ENCODE results near the gene TRIM41.
"Not testable (repeated sequence)": the region's sequence is repeated elsewhere in the genome, so short reads cannot be mapped to it uniquely, and the experiment has no call there.

TRIM41 gene

DNA sequence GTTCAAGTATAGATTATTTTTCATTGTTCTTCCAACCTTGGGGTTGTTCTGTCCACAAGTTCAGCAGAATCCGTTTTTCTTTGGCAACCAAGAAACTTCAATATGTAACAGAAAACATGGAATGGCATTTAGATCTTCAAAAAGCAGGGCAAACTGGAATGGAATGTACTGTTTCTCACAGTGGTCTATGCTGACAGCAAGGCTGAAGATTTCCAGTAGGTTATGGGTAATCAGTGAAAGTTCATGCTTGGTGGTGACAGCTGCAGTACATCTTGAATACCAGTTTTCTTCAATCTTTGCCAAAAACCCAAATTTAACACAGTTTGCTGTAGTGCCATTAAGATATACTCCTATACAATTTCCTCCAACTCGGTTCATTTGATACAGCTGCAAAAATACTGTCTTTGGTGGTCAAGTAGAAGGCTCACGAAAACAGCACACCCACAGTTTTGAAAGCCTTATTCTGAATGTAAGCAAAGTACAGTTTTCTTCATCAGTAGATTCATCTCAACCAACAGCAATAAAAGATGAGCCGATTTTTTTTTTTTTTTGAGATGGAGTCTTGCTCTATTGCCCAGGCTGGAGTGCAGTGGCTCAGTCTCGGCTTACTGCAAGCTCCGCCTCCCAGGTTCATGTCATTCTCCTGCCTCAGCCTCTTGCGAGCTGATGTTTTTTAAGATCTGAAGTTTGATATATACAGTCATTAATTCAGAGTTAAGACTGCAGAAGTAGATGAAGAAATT lies 32.9 kb downstream of the TRIM41 start:
- no peak overlapping the region for H3K4me3 Mint-ChIP-seq
- no peak overlapping the region for H3K27ac Mint-ChIP-seq
- H3K9me3 Mint-ChIP-seq = no peaks in the 10 kb centered on the region
- peaks cover 70% of the 10 kb centered on the region for H3K4me1 Mint-ChIP-seq
- H3K36me3 Mint-ChIP-seq = peaks cover 52% of the 10 kb centered on the region
- DNase-seq = no peak
- H3K27me3 Mint-ChIP-seq = peaks cover 4% of the 10 kb centered on the region
- CTCF ChIA-PET = interaction anchor here (1.0 to 1.3 kb wide), 2 partner anchors 71 to 83 kb away, joined by 3 read pairs; no protein-coding TSS in a partner anchor

DNA sequence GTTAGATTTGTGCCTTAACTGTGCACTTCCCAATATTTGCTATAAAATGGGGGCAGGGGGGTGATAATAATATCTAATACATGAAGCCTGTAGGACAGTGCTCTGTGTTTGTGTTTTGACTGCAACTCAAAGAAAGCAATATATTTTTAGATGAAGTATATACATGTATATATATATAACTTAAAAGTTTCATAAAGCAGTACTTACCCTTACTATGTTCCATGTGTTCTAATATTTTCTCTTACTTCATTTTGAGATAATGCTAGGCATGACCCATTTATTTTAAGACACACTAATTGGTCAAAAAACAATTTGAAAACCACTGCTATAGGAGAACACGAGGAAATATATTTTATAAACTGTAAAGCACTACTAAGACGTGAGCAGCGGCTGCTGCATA lies 35.5 kb downstream of the TRIM41 start:
- H3K36me3 Mint-ChIP-seq = peaks cover 46% of the 10 kb centered on the region
- peaks cover 62% of the 10 kb centered on the region for H3K4me1 Mint-ChIP-seq
- peak overlapping the region; percentile 66 for H3K27ac Mint-ChIP-seq
- CTCF ChIA-PET = no interaction called here
- H3K4me3 Mint-ChIP-seq = peak overlapping the region; percentile 94
- no peaks in the 10 kb centered on the region for H3K9me3 Mint-ChIP-seq
- DNase-seq = no peak
- peaks cover 4% of the 10 kb centered on the region for H3K27me3 Mint-ChIP-seq

DNA sequence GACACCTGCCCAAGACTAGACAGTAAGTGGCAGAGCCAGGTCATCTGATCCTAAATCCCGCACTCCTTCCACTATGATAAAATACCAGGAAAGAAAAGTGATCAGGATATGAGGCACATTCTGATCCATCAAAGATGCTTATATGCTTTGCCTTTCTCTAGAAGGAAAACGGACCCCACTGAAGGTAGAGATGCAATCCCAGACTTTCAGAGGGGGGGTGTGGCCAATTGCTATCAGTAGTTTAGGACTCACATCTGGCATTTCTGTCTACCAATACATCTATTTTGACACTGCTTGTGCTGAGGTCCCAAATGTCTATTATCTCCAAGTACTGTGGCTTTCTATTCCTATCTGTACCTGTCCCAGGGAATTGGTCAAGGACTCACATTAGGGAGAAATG lies 36.2 kb downstream of the TRIM41 start:
- Mint-ChIP-seq H3K27ac (peak overlapping the region; percentile 66), H3K4me1 (peaks cover 63% of the 10 kb centered on the region), H3K27me3 (peaks cover 4% of the 10 kb centered on the region), H3K4me3 (peak overlapping the region; percentile 94), H3K9me3 (no peaks in the 10 kb centered on the region), H3K36me3 (peaks cover 46% of the 10 kb centered on the region)
- CTCF ChIA-PET = no interaction called here
- DNase-seq = no peak

DNA sequence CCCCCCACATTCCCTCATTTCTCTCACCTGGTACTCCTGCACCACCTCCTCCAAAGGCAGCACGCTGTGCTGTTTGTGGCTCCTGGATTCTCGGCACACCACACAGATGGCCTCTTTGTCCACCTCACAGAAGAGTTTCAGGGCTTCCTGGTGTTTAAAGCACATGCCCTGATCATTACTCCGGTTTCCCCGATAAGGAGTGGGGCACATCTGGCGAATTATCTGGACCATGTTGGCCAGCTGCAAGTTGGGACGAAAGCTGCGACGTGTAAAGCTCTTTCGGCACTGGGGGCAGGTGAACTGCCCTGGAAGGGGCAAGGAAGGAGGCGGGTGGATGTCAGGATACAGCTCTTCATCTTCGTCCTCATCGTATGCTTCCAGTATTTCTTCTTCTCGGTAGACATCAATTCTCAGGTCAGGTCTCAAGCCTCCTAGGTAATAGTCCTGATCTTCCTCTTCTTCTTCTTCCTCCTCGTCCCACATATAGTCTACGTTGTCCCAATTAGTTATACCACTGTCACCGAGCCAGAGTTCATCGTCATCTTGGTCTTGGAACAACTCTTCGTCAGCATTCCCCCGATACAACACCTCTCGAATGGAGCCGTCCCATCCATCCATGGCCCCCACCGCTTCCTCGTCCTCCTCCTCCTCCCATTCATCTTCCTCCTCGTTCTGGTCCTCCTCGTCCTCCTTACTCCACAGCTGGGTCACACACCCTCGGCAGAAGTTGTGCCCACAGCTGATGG lies 37.1 kb downstream of the TRIM41 start:
- peaks cover 41% of the 10 kb centered on the region for H3K36me3 Mint-ChIP-seq
- H3K4me3 Mint-ChIP-seq = peak overlapping the region; percentile 94
- peaks cover 58% of the 10 kb centered on the region for H3K4me1 Mint-ChIP-seq
- CTCF ChIA-PET = interaction anchor here (1.0 kb wide), 2 partner anchors 11 to 21 kb away, joined by 3 to 4 read pairs; no protein-coding TSS in a partner anchor
- no peak for DNase-seq
- peak overlapping the region; percentile 99 for H3K27ac Mint-ChIP-seq
- H3K9me3 Mint-ChIP-seq = no peaks in the 10 kb centered on the region
- H3K27me3 Mint-ChIP-seq = peaks cover 4% of the 10 kb centered on the region

DNA sequence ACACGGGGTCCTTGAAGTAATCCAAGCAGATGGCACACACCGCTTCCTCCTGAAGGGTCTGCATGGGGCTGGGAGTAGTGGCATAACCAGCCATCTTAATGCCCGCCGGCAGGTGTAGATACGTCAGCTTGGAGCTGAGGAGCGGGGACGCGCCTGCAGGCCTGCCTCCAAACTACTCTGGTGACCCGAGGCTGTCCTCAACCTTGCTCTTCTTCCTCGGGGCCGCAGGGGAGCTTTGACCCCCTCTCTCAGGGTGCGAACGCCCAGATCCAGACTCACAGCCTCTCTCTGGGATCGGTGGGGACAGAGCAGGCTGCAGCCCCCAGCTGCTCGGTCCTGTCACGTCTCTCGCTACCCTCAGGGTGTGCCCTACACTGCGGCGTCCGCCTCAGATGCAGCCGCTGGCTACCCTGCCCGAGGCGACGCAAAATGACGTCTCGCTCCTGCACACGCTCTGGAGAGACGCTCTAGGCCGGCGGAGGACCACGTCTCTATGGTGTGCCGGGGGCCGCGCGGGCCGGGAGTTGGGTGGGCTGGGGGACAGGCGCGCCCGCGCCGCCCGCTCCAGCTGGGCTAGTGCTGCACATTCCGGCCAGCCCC lies 37.7 kb downstream of the TRIM41 start, which contains the start of gene TRIM52:
TRIM52 (minus strand) TSS at position 424 of the 600 bp plus-strand sequence; CDS start at position 94, 330 bp downstream.
- no peaks in the 10 kb centered on the region for H3K9me3 Mint-ChIP-seq
- H3K4me3 Mint-ChIP-seq = peak within 1 kb of the TSS; percentile 94
- DNase-seq = peak; percentile 95
- H3K27me3 Mint-ChIP-seq = peaks cover 4% of the 10 kb centered on the region
- peaks cover 37% of the 10 kb centered on the region for H3K36me3 Mint-ChIP-seq
- CTCF ChIA-PET = interaction anchor here (0.6 to 1.0 kb wide), 4 partner anchors 11 to 95 kb away, joined by 3 to 6 read pairs (median 4); no protein-coding TSS in a partner anchor
- peak within 1 kb of the TSS; percentile 99 for H3K27ac Mint-ChIP-seq
- peaks cover 51% of the 10 kb centered on the region for H3K4me1 Mint-ChIP-seq

DNA sequence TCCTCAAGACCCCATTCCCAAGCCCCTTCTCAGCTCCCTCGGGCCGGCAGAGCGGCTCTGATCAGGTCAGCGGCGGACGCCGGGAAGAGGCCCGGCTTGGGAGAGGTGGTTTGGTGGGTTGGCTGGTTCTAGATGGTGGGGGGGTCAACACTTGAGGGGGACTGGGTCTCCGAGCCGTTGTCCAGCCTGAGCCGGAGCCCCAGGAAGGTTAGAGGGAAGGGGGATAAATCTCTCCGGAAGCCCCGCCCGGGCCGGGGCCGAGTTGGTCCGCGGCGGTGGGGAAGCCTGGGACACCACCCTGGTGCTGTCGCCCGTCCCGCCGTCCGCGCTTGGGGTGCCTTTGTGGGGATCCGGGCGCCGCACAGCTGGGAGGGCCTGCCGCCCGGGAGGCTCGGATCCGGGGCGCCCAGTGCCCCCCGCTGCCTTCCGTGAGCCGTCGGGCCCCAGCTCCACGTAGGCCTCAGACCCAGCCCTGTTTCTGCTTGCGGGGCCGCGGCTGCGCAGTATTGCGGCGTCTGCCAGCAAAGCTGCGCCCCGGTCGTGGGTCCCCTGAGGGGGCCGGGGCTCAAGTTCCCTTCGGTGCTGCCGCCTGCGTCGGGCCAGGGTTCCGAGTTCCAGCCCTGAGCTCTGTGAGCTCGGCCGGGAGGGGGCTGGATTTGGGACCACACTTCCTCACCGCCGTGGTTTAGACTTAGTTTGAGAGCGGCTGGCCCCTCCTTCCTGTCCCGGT lies 38.4 kb downstream of the TRIM41 start:
- no peaks in the 10 kb centered on the region for H3K9me3 Mint-ChIP-seq
- H3K36me3 Mint-ChIP-seq = peaks cover 37% of the 10 kb centered on the region
- peak; percentile 86 for DNase-seq
- H3K4me1 Mint-ChIP-seq = peaks cover 45% of the 10 kb centered on the region
- CTCF ChIA-PET = interaction anchor here (0.6 to 0.9 kb wide), 2 partner anchors 15 to 96 kb away, joined by 3 to 6 read pairs; no protein-coding TSS in a partner anchor
- H3K27me3 Mint-ChIP-seq = peaks cover 4% of the 10 kb centered on the region
- peak overlapping the region; percentile 94 for H3K4me3 Mint-ChIP-seq
- peak overlapping the region; percentile 99 for H3K27ac Mint-ChIP-seq

DNA sequence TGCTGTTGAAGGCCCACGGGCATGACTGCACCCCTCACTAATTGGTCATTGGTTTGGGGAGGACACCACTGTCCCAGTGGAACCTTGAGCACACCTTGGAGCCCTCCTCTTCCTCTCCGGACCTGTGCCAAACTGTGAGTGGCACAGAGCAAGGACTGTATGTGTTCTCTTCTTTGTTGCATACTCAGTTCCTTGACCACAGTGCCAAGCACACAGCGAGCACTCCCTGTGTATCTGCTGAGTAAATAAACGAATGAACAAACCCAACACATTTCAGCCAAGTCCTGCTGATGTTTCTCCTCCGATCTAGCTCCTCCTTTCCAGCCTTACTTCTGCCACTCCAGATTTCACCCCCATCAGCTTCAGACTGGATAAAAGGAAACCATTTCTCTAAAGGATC lies 40.6 kb downstream of the TRIM41 start:
- Mint-ChIP-seq H3K4me3 (no peak overlapping the region), H3K9me3 (no peaks in the 10 kb centered on the region), H3K27me3 (peaks cover 4% of the 10 kb centered on the region), H3K27ac (peak overlapping the region; percentile 2), H3K4me1 (peaks cover 25% of the 10 kb centered on the region), H3K36me3 (peaks cover 22% of the 10 kb centered on the region)
- no peak for DNase-seq
- CTCF ChIA-PET = no interaction called here

DNA sequence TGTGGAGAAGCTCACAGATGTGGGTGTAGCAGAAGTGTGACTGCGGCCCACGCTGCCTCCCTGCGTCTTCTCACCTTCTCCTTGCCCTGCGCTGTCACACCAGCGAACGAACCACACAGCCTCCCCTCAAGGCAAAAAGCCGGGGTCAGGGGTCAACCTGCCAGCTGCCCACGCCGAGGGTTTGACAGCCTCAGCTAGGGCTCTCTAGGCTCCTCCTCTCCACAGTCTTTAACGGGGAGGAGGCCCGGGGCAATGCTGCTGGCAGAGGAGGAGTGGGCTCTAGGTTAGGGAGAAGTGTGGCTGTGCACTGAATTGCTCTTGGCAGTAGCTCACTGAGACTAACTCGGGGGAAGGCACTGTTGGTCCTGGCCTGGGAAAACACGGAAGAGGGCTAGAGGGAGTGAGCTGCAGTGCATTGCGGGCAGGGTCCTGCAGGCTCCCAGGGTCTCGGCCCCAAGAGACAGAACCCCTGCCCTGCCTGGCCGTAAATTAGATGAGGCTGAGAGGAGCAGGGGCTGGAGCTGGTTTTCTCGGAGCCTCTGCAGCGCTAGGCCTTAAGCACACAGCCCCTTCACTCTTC lies 42.1 kb downstream of the TRIM41 start:
- CTCF ChIA-PET = interaction anchor here (0.9 to 1.1 kb wide), 2 partner anchors 81 to 92 kb away, joined by 3 read pairs; no protein-coding TSS in a partner anchor
- Mint-ChIP-seq H3K27ac (no peak overlapping the region), H3K9me3 (no peaks in the 10 kb centered on the region), H3K4me3 (no peak overlapping the region), H3K27me3 (peaks cover 4% of the 10 kb centered on the region), H3K4me1 (peaks cover 11% of the 10 kb centered on the region), H3K36me3 (peaks cover 15% of the 10 kb centered on the region)
- no peak for DNase-seq

DNA sequence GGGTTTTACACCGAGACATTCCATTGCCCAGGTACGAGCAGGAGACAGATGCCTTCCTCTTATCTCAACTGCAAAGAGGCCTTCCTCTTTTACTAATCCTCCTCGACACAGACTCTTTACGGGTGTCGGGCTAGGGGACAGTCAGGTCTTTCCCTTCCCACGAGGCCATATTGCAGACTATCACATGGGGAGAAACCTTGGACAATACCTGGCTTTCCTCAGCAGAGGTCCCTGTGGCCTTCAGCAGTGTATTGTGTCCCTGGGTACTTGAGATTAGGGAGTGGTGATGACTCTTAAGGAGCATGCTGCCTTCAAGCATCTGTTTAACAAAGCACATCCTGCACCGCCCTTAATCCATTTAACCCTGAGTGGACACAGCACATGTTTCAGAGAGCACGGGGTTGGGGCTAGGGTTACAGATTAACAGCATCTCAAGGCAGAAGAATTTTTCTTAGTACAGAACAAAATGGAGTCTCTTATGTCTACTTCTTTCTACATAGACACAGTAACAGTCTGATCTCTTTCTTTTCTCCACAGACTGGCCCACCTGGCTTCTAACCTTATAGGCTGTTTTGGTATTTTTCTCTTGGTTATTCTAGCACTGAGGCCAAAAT lies 44.3 kb downstream of the TRIM41 start:
- CTCF ChIA-PET, H3K36me3 Mint-ChIP-seq, DNase-seq, H3K9me3 Mint-ChIP-seq, H3K4me3 Mint-ChIP-seq, H3K27me3 Mint-ChIP-seq, H3K4me1 Mint-ChIP-seq, H3K27ac Mint-ChIP-seq: not testable (repeated sequence)

DNA sequence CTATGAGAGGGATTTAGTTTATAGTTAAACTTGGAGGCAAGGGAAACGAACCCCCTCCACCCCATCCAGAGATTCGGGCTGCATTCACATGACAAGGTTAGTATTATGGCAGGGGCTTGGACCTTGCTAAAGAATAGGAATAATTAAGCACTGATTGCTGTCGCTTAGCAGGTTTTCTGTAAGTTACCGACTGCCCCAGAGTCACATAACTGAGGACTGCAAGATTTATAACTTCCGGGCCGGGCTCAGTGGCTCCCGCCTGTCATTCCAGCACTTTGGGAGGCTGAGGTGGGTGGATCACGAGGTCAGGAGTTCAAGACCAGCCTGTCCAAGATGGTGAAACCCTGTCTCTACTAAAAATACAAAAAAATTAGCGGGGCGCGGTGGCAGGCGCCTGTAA lies 44.8 kb downstream of the TRIM41 start:
- not testable (repeated sequence) for H3K27ac Mint-ChIP-seq, H3K27me3 Mint-ChIP-seq

DNA sequence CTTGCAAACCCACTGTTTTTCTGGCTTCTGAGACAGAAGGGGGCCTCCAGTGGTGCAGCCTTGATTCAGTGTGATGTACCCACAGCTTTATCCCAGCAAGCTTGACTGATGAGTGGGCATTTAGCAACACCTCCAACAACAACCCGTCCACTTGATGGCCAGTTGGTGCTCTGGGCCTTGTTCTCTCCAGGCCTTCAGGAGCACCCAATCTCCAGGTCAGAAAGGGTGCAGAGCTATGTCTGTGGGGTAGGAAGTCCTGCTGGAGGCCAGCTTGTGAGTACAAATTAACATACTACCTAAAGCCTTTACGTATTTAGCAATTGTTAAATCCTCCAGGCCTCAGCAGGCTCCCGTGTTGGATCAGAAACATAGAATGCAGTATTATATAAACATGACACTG lies 48.0 kb downstream of the TRIM41 start:
- H3K36me3 Mint-ChIP-seq = no peaks in the 10 kb centered on the region
- no peaks in the 10 kb centered on the region for H3K9me3 Mint-ChIP-seq
- H3K27ac Mint-ChIP-seq = no peak overlapping the region
- H3K27me3 Mint-ChIP-seq = peaks cover 7% of the 10 kb centered on the region
- CTCF ChIA-PET = no interaction called here
- no peaks in the 10 kb centered on the region for H3K4me1 Mint-ChIP-seq
- no peak overlapping the region for H3K4me3 Mint-ChIP-seq
- DNase-seq = no peak

More for the DNA sequence above, 44.8 kb downstream of the TRIM41 start:
- CTCF ChIA-PET, H3K36me3 Mint-ChIP-seq, H3K9me3 Mint-ChIP-seq, H3K4me3 Mint-ChIP-seq, H3K4me1 Mint-ChIP-seq, DNase-seq: not testable (repeated sequence)

DNA sequence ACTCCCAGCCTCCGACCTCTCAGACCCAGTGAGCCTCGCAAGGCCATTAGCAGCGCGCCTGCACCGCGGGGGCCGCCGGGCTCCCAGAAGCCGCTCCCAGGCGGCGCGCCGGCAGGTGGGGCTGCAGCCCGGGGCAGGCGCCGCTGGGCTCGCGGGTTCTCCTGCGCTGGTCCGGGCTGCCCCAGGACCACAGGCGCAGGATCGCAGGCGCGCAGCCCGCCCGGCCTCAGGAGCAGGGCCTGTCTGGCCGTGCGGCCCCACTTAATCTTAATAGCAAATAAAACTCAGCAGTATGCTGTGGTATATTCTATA lies 50.3 kb downstream of the TRIM41 start:
- DNase-seq, H3K9me3 Mint-ChIP-seq, H3K4me3 Mint-ChIP-seq, H3K36me3 Mint-ChIP-seq, H3K4me1 Mint-ChIP-seq, CTCF ChIA-PET: not testable (repeated sequence)
- Mint-ChIP-seq H3K27me3 (peaks cover 12% of the 10 kb centered on the region), H3K27ac (peak overlapping the region; percentile 28)

DNA sequence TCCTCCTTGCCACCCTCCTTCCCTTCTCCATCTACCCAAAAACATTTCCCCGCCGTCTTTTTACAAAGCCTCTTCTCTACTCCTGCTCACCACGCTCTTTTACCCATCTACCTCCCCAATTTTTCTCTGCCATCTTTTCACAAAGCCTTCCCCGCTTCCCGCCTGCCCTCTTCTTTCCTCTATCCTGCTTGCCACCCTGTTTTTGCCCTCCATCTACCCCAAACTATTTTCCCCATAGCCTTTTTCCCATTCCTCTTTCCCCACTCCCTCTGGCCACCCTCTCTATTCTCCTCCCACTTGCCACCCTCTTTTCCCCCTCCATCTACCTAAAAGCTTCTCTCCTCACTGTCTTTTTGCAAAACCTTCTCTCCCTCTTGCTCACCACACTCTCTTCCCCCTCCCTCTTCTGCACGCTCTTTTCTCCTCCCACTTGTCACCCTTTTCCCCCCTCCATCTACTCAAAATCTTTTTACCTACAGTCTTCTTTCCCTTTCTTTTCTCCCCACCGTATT lies 57.2 kb downstream of the TRIM41 start:
- H3K9me3 Mint-ChIP-seq = no peaks in the 10 kb centered on the region
- H3K4me1 Mint-ChIP-seq = no peaks in the 10 kb centered on the region
- H3K36me3 Mint-ChIP-seq = no peaks in the 10 kb centered on the region
- no peak overlapping the region for H3K4me3 Mint-ChIP-seq
- H3K27me3 Mint-ChIP-seq = peaks cover 16% of the 10 kb centered on the region
- H3K27ac Mint-ChIP-seq = no peak overlapping the region
- DNase-seq = no peak
- CTCF ChIA-PET = no interaction called here

Data from activated naive CD4-positive, alpha-beta T cell treated with anti-CD3 and anti-CD28 coated beads, Interleukin-2, amount 10 ng/mL, durations not matched to agents 7 days and 5 days (primary cell).